ENCODE results near the gene ADM5.

- no peak for TF ChIP-seq CTCF (IDR thresholded peaks at IDR 0.05)
- no peak for TF ChIP-seq POLR2A (IDR thresholded peaks at IDR 0.05)
Observed at GRCh38 chr19:49665036-49665350, 24.4 kb upstream of the ADM5 start.
